Measurements from ENCODE around the gene FIZ1.

DNA sequence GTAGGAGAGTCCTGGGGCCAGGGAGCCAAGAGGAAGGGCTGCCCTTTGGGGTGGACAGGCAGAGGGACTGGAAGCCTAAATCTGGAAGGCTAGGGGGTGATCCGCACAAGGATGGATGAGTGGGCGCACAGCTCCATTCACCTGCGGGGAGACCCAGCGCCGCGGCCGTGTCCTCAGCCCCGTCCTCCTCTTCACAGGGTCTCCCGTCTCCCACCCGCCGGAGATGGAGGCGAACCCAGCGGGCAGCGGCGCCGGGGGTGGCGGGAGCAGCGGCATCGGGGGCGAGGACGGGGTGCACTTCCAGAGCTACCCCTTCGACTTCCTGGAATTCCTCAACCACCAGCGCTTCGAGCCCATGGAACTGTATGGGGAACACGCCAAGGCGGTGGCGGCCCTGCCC lies 14.1 kb upstream of the FIZ1 start:
- TF ChIP-seq POLR2AphosphoS5 (IDR thresholded peaks at IDR 0.05; ENCODE audit: low read depth) (no peak), EZH2phosphoT487 (IDR thresholded peaks at IDR 0.05; ENCODE audit: unreplicated experiment) (no peak), STAT1 (IDR thresholded peaks at IDR 0.05; ENCODE audit: unreplicated experiment) (no peak), ZNF114 (CRISPR knock-in tag; IDR thresholded peaks at IDR 0.05) (no peak)
- TF ChIP-seq, protein P1, sequence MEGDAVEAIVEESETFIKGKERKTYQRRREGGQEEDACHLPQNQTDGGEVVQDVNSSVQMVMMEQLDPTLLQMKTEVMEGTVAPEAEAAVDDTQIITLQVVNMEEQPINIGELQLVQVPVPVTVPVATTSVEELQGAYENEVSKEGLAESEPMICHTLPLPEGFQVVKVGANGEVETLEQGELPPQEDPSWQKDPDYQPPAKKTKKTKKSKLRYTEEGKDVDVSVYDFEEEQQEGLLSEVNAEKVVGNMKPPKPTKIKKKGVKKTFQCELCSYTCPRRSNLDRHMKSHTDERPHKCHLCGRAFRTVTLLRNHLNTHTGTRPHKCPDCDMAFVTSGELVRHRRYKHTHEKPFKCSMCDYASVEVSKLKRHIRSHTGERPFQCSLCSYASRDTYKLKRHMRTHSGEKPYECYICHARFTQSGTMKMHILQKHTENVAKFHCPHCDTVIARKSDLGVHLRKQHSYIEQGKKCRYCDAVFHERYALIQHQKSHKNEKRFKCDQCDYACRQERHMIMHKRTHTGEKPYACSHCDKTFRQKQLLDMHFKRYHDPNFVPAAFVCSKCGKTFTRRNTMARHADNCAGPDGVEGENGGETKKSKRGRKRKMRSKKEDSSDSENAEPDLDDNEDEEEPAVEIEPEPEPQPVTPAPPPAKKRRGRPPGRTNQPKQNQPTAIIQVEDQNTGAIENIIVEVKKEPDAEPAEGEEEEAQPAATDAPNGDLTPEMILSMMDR (conservative IDR thresholded peaks at IDR 0.05; ENCODE audit: low read depth in 2 of 2) = no peak
- TF ChIP-seq, protein P2, sequence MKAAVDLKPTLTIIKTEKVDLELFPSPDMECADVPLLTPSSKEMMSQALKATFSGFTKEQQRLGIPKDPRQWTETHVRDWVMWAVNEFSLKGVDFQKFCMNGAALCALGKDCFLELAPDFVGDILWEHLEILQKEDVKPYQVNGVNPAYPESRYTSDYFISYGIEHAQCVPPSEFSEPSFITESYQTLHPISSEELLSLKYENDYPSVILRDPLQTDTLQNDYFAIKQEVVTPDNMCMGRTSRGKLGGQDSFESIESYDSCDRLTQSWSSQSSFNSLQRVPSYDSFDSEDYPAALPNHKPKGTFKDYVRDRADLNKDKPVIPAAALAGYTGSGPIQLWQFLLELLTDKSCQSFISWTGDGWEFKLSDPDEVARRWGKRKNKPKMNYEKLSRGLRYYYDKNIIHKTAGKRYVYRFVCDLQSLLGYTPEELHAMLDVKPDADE (IDR thresholded peaks at IDR 0.05) = no peak
- TF ChIP-seq, protein P3, sequence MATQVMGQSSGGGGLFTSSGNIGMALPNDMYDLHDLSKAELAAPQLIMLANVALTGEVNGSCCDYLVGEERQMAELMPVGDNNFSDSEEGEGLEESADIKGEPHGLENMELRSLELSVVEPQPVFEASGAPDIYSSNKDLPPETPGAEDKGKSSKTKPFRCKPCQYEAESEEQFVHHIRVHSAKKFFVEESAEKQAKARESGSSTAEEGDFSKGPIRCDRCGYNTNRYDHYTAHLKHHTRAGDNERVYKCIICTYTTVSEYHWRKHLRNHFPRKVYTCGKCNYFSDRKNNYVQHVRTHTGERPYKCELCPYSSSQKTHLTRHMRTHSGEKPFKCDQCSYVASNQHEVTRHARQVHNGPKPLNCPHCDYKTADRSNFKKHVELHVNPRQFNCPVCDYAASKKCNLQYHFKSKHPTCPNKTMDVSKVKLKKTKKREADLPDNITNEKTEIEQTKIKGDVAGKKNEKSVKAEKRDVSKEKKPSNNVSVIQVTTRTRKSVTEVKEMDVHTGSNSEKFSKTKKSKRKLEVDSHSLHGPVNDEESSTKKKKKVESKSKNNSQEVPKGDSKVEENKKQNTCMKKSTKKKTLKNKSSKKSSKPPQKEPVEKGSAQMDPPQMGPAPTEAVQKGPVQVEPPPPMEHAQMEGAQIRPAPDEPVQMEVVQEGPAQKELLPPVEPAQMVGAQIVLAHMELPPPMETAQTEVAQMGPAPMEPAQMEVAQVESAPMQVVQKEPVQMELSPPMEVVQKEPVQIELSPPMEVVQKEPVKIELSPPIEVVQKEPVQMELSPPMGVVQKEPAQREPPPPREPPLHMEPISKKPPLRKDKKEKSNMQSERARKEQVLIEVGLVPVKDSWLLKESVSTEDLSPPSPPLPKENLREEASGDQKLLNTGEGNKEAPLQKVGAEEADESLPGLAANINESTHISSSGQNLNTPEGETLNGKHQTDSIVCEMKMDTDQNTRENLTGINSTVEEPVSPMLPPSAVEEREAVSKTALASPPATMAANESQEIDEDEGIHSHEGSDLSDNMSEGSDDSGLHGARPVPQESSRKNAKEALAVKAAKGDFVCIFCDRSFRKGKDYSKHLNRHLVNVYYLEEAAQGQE (IDR thresholded peaks at IDR 0.05; ENCODE audit: unreplicated experiment) = no peak
